ENCODE measurements around the gene FGF23. TPM values are rescaled to one million over a fixed set of nuclear protein-coding genes. Genes with fewer than 3 reads are reported as not detected.
A peak's percentile ranks its signal among the peaks of the same experiment; 100 is the strongest.

FGF23 gene
- total RNA-seq (2021), result 0.13 and 0.24 TPM in 2 replicates
- long read RNA-seq, partial matches to known transcripts, result 0 of 1 reads
- long read RNA-seq, other reads (novel, unspliced or antisense), result 1 of 1 reads

DNA sequence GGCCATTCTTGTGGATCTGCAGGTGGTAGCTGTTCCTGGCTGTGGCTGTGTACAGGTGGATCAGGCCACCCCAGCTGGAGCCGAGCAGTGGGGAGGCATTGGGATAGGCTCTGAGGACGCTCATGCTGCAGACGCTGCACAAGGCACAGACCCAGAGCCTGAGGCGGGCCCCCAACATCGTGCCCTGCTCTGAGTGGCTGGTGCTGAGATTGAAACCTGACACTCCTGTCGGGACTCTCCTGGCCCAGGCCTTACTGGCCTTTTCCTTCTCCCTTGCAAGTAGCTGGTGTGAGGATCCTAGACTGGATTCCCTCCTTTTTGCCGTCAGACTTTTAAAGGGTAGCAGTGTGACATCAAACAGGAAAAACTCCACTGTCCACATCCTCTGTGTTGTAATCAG lies at the start of gene FGF23:
TSS of gene FGF23 (minus strand) at position 308 of the 400 bp plus-strand sequence. CDS start at position 178, 130 bp downstream.
- peaks cover 0 to 6% of the 10 kb centered on the region in 2 experiments; a peak in 1 of 5 replicates for H3K9me3 Mint-ChIP-seq
- H3K9me3 ChIP-seq (ENCODE audit: control insufficient read depth, low read depth, low read length), result no peaks in the 10 kb centered on the region
- 0 out of 2 replicates have a peak within 1 kb of the TSS, but pooled peaks have one; percentile 58 for H3K14ac ChIP-seq (ENCODE audit: insufficient read depth, low read length)
- no peak within 1 kb of the TSS for H3K9ac ChIP-seq (ENCODE audit: extremely low read depth, insufficient read length, low read length)
- no peak within 1 kb of the TSS for H2BK15ac ChIP-seq (ENCODE audit: low read depth, low read length)
- no peak within 1 kb of the TSS for H3K56ac ChIP-seq (ENCODE audit: insufficient read length, low read depth, low read length)
- no peak within 1 kb of the TSS for H4K5ac ChIP-seq (ENCODE audit: insufficient read length, low read depth, low read length)
- no peak within 1 kb of the TSS for H2BK120ac ChIP-seq (ENCODE audit: low read depth, low read length, poor library complexity, severe bottlenecking)
- H3K18ac ChIP-seq (ENCODE audit: insufficient read length, low read depth, low read length), result peak within 1 kb of the TSS; percentile 68
- no peaks in the 10 kb centered on the region for H4K20me1 ChIP-seq (ENCODE audit: control insufficient read depth, insufficient read depth, insufficient read length)
- no peaks in the 10 kb centered on the region for H3K79me1 ChIP-seq (ENCODE audit: insufficient read depth, low read depth, low read length, poor library complexity, severe bottlenecking)
- H4K91ac ChIP-seq (ENCODE audit: insufficient read length, low read depth, low read length), result no peak within 1 kb of the TSS
- H3K79me2 ChIP-seq (ENCODE audit: insufficient read depth, low read length), result no peaks in the 10 kb centered on the region
- peak within 1 kb of the TSS in 1 of 2 experiments; percentile 23; a peak in 2 of 5 replicates for H3K4me3 Mint-ChIP-seq
- TF ChIP-seq, protein P1, sequence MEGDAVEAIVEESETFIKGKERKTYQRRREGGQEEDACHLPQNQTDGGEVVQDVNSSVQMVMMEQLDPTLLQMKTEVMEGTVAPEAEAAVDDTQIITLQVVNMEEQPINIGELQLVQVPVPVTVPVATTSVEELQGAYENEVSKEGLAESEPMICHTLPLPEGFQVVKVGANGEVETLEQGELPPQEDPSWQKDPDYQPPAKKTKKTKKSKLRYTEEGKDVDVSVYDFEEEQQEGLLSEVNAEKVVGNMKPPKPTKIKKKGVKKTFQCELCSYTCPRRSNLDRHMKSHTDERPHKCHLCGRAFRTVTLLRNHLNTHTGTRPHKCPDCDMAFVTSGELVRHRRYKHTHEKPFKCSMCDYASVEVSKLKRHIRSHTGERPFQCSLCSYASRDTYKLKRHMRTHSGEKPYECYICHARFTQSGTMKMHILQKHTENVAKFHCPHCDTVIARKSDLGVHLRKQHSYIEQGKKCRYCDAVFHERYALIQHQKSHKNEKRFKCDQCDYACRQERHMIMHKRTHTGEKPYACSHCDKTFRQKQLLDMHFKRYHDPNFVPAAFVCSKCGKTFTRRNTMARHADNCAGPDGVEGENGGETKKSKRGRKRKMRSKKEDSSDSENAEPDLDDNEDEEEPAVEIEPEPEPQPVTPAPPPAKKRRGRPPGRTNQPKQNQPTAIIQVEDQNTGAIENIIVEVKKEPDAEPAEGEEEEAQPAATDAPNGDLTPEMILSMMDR (conservative IDR thresholded peaks at IDR 0.05), result no peak
- no peaks in the 10 kb centered on the region; a peak in 2 of 7 replicates for H3K36me3 Mint-ChIP-seq (ENCODE audit: insufficient read depth in 1 of 3, low read depth in 3 of 3)
- H2BK20ac ChIP-seq (ENCODE audit: low read depth, low read length, poor library complexity, severe bottlenecking), result no peak within 1 kb of the TSS
- peak within 1 kb of the TSS; percentile 35 for H3K4me2 ChIP-seq (ENCODE audit: insufficient read depth, insufficient read length, low read length)
- H2AFZ ChIP-seq (ENCODE audit: low read length), result peak within 1 kb of the TSS; percentile 85
- peaks cover 3% of the 10 kb centered on the region for H3K23me2 ChIP-seq (ENCODE audit: insufficient read length, low read depth, low read length, poor library complexity, severe bottlenecking)
- H4K8ac ChIP-seq (replicated peaks; ENCODE audit: insufficient read length, low read depth, low read length), result no peak within 1 kb of the TSS
- H2AK5ac ChIP-seq (ENCODE audit: insufficient read length, low read length), result no peak within 1 kb of the TSS
- H3K27ac Mint-ChIP-seq, result no peak within 1 kb of the TSS
- peak; percentile 96 for DNase-seq
- peak within 1 kb of the TSS; percentile 38 for H2BK12ac ChIP-seq (ENCODE audit: insufficient read length, low read depth, low read length)
- H3T11ph ChIP-seq (ENCODE audit: low read length), result no peak within 1 kb of the TSS
- H2BK5ac ChIP-seq (ENCODE audit: insufficient read length, low read length), result no peak within 1 kb of the TSS
- H3K23ac ChIP-seq (ENCODE audit: insufficient read length, low read depth, low read length), result no peak within 1 kb of the TSS
- peaks cover 13 to 22% of the 10 kb centered on the region in 2 experiments for H3K4me1 Mint-ChIP-seq
- H3K27me3 ChIP-seq (ENCODE audit: insufficient read depth, low read length), result no peaks in the 10 kb centered on the region
- no peak within 1 kb of the TSS for H3K27ac ChIP-seq (ENCODE audit: insufficient read length, low read depth, low read length)
- peaks cover 5% of the 10 kb centered on the region for H3K27me3 Mint-ChIP-seq (ENCODE audit: low read depth)
- no peaks in the 10 kb centered on the region; the same call in 1 of the 2 replicates for H3K4me1 ChIP-seq (ENCODE audit: insufficient read depth, low read length)
- H3K4ac ChIP-seq (ENCODE audit: low read depth, low read length), result no peak within 1 kb of the TSS
- no CpG with 5 or more reads among the region's 7 CpGs for WGBS (ENCODE audit: extremely low coverage, insufficient read length, low lambda C conversion rate)

All from H9 (cell line).